H1 (cell line): ENCODE results near the gene ZC3H14.

ENCODE experiments used
- CBX5 ChIP-seq: fragments of 300-800, 300-1000 bp; sonication (generic); IDR thresholded peaks from 2 replicates; pipeline ENCODE4 v1.7.1; 2016; ENCODE audit warnings: antibody characterized with exemption, low read length, low read depth
- CTCF ChIP-seq, 3 experiments: IDR thresholded peaks; 1 replicate in 2 of 3; 2 replicates in 1 of 3; pipeline versions ENCODE4 v1.5.1 to v1.6.1; 2011; ENCODE audit warnings: low read length in 3 of 3, mild to moderate bottlenecking in 3 of 3, inconsistent platforms in 2 of 3, low read depth in 1 of 3, moderate library complexity in 1 of 3; ENCODE audit not compliant: insufficient read depth in 1 of 3; ENCODE audit errors: control extremely low read depth in 1 of 3
- EP300 ChIP-seq, 2 experiments: IDR thresholded peaks; 1 replicate in 1 of 2; 2 replicates in 1 of 2; pipeline ENCODE4 v1.6.1; 2011 to 2012; ENCODE audit warnings: low read depth in 2 of 2, low read length in 2 of 2, mild to moderate bottlenecking in 2 of 2, borderline replicate concordance in 1 of 2, inconsistent platforms in 1 of 2, moderate library complexity in 1 of 2
- POLR2AphosphoS5 ChIP-seq: IDR thresholded peaks from 2 replicates; pipeline ENCODE4 v1.6.1; 2011; ENCODE audit warnings: low read depth, low read length

GRCh38 chr14:88668448-88669116 is 105.7 kb downstream of the ZC3H14 start:
- TF ChIP-seq CTCF (IDR thresholded peaks at IDR 0.05; ENCODE audit: control extremely low read depth in 1 of 3, insufficient read depth in 1 of 3, low read depth in 1 of 3, low read length in 3 of 3) (no peak), POLR2AphosphoS5 (no peak), CBX5 (no peak), EP300 (IDR thresholded peaks at IDR 0.05; ENCODE audit: borderline replicate concordance in 1 of 2, low read depth in 2 of 2, low read length in 2 of 2) (no peak)
